ENCODE measurements around the gene COL19A1. TPM values are rescaled to one million over a fixed set of nuclear protein-coding genes. Genes with fewer than 3 reads are reported as not detected.

COL19A1 gene
- total and polyA plus RNA-seq, 2 of the 13 experiments (the other 11 are each of a cell fraction or from before 2014, with no cell fraction given): not detected

DNA sequence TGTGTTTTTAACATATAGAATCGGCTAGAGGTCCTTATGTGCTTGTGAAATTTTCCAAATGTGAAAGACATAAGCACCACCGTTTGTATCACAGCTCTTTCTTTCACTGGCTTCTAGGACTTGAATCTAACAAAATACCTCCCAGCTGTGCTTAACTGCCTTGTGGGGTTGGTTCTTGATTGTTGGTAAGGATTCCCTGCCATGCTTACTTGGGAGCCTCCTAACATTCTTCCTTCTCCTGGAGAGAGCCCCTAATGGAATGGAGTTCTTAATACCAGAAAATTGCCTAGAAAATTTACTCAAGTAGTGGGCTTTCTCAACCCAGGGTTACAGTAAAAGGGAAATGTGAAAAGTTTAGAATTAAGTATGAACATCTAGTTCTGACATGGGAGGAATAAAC is 121.2 kb downstream of the COL19A1 start:
- no TSS peak for BruUV-seq (replicated peaks)
- Histone ChIP-seq H3K9me3 (ENCODE audit: low read length) (no peaks in the 10 kb centered on the region), H3K4me1 (ENCODE audit: insufficient read depth, low read length) (no peaks in the 10 kb centered on the region), H3K4me2 (ENCODE audit: low read depth, low read length) (no peak overlapping the region), H4K20me1 (ENCODE audit: insufficient read depth, low read length) (no peaks in the 10 kb centered on the region), H3K36me3 (replicated peaks in 1 of 2; ENCODE audit: control insufficient read depth in 1 of 2, insufficient read depth in 2 of 2, low read length in 2 of 2) (no peaks in the 10 kb centered on the region), H3K79me2 (ENCODE audit: insufficient read depth, low read length) (no peaks in the 10 kb centered on the region), H3K27ac (ENCODE audit: extremely low read length, insufficient read depth, low read length) (no peak overlapping the region), H3K9ac (ENCODE audit: insufficient read depth, low read depth, low read length) (no peak overlapping the region), H3K4me3 (replicated peaks in 1 of 3; ENCODE audit: insufficient read depth in 1 of 3, low read depth in 2 of 3, low read length in 3 of 3) (no peak overlapping the region), H2AFZ (ENCODE audit: low read length) (no peak overlapping the region), H3K27me3 (ENCODE audit: control insufficient read depth in 1 of 2, insufficient read depth in 2 of 2, low read length in 2 of 2) (no peaks in the 10 kb centered on the region)
- FAIRE-seq (no peak), ATAC-seq (no peak), DNase-seq (ENCODE audit: low spot score) (no peak)
- intact Hi-C loops (cut with micrococcal nuclease; ENCODE audit: unreplicated experiment) (no loop called here), in situ Hi-C loops (cut with HindIII; ENCODE audit: extremely low pct_ligation_motif_present, low pct_unique_long_range_greater_than_20kb) (no loop called here)
- POLR2A ChIA-PET: no interaction called here
- WGBS (ENCODE audit: low lambda C conversion rate): 3% methylated on average over 2 of the region's 2 CpGs
- CTCF ChIA-PET (ENCODE audit: low intra/inter-chr PET ratio, low total read pairs): no interaction called here
- no peak for TF ChIP-seq MED1 (CRISPR knock-in tag; IDR thresholded peaks at IDR 0.05)
- no peak for TF ChIP-seq ZNF567 (CRISPR knock-in tag; IDR thresholded peaks at IDR 0.05; ENCODE audit: borderline replicate concordance)
- no peak for TF ChIP-seq ZNF136 (CRISPR knock-in tag; IDR thresholded peaks at IDR 0.05; ENCODE audit: low read depth)
- TF ChIP-seq, protein P1, sequence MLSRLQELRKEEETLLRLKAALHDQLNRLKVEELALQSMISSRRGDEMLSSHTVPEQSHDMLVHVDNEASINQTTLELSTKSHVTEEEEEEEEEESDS (CRISPR knock-in tag; IDR thresholded peaks at IDR 0.05; ENCODE audit: borderline replicate concordance): no peak
- TF ChIP-seq, protein P2, sequence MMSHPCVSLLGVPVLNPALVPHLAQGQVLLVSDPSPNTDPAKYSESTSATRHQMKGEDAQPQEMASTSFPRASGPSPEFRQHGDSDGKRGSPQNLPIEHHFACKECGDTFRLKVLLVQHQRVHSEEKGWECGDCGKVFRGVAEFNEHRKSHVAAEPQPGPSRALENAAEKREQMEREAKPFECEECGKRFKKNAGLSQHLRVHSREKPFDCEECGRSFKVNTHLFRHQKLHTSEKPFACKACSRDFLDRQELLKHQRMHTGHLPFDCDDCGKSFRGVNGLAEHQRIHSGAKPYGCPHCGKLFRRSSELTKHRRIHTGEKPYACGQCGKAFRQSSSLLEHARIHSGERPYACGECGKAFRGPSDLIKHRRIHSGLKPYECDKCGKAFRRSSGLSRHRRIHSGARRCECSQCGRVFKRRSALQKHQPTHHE (CRISPR knock-in tag; IDR thresholded peaks at IDR 0.05; ENCODE audit: borderline replicate concordance): no peak
- TF ChIP-seq ZNF562 (CRISPR knock-in tag; IDR thresholded peaks at IDR 0.05; ENCODE audit: borderline replicate concordance): no peak
- no peak for TF ChIP-seq KLF16 (CRISPR knock-in tag; IDR thresholded peaks at IDR 0.05)
- no peak for TF ChIP-seq ZNF616 (CRISPR knock-in tag; IDR thresholded peaks at IDR 0.05; ENCODE audit: low read depth)
- no peak for TF ChIP-seq ZNF768 (CRISPR knock-in tag; IDR thresholded peaks at IDR 0.05)
- TF ChIP-seq RFX3 (CRISPR knock-in tag; IDR thresholded peaks at IDR 0.05): no peak
- TF ChIP-seq IRX3 (CRISPR knock-in tag; IDR thresholded peaks at IDR 0.05; ENCODE audit: borderline replicate concordance, low read depth): no peak
- TF ChIP-seq ZBTB42 (CRISPR knock-in tag; IDR thresholded peaks at IDR 0.05): no peak
- TF ChIP-seq NCOA1 (CRISPR knock-in tag; IDR thresholded peaks at IDR 0.05): no peak
- TF ChIP-seq, protein P3, sequence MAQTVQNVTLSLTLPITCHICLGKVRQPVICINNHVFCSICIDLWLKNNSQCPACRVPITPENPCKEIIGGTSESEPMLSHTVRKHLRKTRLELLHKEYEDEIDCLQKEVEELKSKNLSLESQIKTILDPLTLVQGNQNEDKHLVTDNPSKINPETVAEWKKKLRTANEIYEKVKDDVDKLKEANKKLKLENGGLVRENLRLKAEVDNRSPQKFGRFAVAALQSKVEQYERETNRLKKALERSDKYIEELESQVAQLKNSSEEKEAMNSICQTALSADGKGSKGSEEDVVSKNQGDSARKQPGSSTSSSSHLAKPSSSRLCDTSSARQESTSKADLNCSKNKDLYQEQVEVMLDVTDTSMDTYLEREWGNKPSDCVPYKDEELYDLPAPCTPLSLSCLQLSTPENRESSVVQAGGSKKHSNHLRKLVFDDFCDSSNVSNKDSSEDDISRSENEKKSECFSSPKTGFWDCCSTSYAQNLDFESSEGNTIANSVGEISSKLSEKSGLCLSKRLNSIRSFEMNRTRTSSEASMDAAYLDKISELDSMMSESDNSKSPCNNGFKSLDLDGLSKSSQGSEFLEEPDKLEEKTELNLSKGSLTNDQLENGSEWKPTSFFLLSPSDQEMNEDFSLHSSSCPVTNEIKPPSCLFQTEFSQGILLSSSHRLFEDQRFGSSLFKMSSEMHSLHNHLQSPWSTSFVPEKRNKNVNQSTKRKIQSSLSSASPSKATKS (CRISPR knock-in tag; IDR thresholded peaks at IDR 0.05): no peak
- no peak for TF ChIP-seq HNRNPH1 (optimal IDR thresholded peaks at IDR 0.05; ENCODE audit: low read depth, low read length)
- no peak for TF ChIP-seq ZNF605 (CRISPR knock-in tag; IDR thresholded peaks at IDR 0.05)
- TF ChIP-seq, protein P4, sequence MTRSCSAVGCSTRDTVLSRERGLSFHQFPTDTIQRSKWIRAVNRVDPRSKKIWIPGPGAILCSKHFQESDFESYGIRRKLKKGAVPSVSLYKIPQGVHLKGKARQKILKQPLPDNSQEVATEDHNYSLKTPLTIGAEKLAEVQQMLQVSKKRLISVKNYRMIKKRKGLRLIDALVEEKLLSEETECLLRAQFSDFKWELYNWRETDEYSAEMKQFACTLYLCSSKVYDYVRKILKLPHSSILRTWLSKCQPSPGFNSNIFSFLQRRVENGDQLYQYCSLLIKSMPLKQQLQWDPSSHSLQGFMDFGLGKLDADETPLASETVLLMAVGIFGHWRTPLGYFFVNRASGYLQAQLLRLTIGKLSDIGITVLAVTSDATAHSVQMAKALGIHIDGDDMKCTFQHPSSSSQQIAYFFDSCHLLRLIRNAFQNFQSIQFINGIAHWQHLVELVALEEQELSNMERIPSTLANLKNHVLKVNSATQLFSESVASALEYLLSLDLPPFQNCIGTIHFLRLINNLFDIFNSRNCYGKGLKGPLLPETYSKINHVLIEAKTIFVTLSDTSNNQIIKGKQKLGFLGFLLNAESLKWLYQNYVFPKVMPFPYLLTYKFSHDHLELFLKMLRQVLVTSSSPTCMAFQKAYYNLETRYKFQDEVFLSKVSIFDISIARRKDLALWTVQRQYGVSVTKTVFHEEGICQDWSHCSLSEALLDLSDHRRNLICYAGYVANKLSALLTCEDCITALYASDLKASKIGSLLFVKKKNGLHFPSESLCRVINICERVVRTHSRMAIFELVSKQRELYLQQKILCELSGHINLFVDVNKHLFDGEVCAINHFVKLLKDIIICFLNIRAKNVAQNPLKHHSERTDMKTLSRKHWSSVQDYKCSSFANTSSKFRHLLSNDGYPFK (CRISPR knock-in tag; IDR thresholded peaks at IDR 0.05; ENCODE audit: borderline replicate concordance): no peak
